ENCODE results near the gene OPRD1. TPM values are rescaled to one million over a fixed set of nuclear protein-coding genes. Genes with fewer than 3 reads are reported as not detected.
A peak's percentile ranks its signal among the peaks of the same experiment; 100 is the strongest.

Gene OPRD1
- total RNA-seq, 1 donor: not detected

DNA sequence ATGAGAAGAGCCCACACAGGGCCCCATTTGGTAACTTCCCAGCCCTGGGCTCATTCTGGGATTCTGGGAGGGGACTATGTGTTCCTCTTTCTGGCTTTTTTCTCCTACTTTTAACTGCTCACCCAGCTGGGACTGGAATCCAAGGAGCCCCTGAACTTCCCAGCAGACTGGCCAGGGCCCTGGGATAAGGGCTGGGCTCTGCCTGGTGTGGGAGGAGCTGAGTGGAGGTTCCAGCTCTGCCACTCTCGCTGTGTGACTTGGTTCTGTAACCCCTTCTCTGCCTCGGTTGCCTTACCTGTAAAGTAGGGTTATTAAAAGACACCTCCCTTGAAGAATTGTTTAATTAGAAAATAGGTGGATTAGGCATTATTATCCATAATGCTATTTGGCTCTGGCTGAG is 82.8 kb downstream of the OPRD1 start:
- Histone ChIP-seq H3K27me3 (ENCODE audit: insufficient read depth, low read length) (no peaks in the 10 kb centered on the region), H3K9me3 (ENCODE audit: low read depth, low read length) (no peaks in the 10 kb centered on the region), H3K4me3 (ENCODE audit: low read length) (no peak overlapping the region), H3K4me1 (ENCODE audit: insufficient read depth, low read length) (peaks cover 23% of the 10 kb centered on the region)

DNA sequence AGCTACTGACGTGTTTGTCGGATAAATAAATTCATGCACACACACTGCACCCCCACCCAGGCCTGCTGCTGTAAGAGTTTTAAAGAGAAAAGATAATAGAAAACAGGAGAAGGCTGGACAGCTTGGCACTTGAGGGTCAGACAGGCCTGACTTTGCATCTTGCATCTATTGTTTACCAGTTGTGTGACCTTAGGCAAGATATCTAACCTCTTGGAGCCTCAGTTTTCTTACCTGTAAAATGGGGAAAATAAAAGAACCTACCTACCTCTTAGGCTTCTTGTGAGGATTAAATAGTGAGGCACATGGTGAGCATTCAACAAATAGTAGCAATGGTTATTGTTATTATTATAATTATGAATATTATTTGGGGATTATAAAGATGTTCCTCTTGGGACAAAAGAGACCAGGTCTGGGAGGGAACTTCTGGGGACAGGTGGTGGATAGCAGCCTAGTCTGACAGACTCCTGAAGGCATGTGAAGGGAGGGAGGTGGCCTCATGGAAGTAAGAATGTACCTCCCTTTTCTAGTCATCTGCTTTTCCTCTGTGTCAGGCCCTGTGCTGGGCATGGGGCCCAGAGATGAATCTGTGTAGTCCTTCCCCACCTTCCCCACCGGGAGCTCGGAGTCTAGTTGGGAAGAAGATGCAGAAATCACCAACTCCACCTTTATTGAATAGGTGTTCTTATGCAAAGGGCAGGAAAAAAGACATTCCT is 84.1 kb downstream of the OPRD1 start:
- H3K27me3 ChIP-seq (ENCODE audit: insufficient read depth, low read length): no peaks in the 10 kb centered on the region
- peaks cover 23% of the 10 kb centered on the region for H3K4me1 ChIP-seq (ENCODE audit: insufficient read depth, low read length)
- H3K4me3 ChIP-seq (ENCODE audit: low read length): no peak overlapping the region
- no peaks in the 10 kb centered on the region for H3K9me3 ChIP-seq (ENCODE audit: low read depth, low read length)

DNA sequence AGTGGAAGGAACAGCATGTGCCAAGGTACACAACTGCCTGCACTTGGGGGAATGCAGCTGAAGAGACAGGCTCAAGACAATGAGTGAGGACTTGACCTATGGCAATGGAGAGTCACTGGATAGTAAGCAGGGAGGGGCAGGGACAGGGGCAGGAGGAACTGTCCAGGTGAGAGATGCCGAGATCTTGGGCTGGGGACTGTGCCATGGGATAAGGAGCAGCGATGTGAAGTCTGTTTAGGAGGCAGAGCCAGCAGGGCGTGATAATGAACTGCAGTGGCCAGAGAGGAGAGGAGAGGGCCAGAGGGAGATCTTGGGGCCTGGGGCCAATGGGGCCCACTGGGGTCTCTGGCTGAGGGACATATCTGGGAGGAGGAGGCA is 84.6 kb downstream of the OPRD1 start:
- H3K4me1 ChIP-seq (ENCODE audit: insufficient read depth, low read length): peaks cover 23% of the 10 kb centered on the region
- H3K9me3 ChIP-seq (ENCODE audit: low read depth, low read length): no peaks in the 10 kb centered on the region
- H3K27me3 ChIP-seq (ENCODE audit: insufficient read depth, low read length): no peaks in the 10 kb centered on the region
- no peak overlapping the region for H3K4me3 ChIP-seq (ENCODE audit: low read length)

- Histone ChIP-seq H3K27me3 (ENCODE audit: insufficient read depth, low read length) (no peaks in the 10 kb centered on the region), H3K9me3 (ENCODE audit: low read depth, low read length) (no peaks in the 10 kb centered on the region), H3K4me3 (ENCODE audit: low read length) (no peak overlapping the region), H3K4me1 (ENCODE audit: insufficient read depth, low read length) (peaks cover 23% of the 10 kb centered on the region)
Measured at GRCh38 chr1:28897789-28898188, 85.8 kb downstream of the OPRD1 start.

DNA sequence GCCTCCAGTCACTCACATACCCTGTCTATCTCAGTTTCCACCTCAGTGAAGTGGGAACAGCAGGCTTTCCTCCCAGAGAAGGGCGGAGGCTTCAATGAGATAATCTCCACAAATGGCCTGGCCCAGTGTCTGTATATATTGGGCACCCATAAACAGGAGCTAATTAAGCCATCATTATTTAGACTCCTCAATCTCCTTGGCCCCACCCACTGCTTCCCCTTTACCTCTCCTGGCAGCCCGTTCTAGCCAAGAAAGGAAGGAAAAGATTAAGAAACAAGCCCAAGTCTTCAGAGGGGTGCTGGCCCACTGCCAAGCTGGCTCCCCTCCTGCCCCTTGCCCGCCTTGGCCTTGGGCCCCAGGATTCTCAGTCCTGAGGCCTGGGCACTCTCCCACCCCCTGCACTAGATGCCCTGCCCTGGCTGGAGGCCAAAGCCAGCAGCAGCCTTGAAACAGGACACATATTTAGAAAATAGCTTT is 86.5 kb downstream of the OPRD1 start:
- no peaks in the 10 kb centered on the region for H3K9me3 ChIP-seq (ENCODE audit: low read depth, low read length)
- peaks cover 23% of the 10 kb centered on the region for H3K4me1 ChIP-seq (ENCODE audit: insufficient read depth, low read length)
- no peak overlapping the region for H3K4me3 ChIP-seq (ENCODE audit: low read length)
- H3K27me3 ChIP-seq (ENCODE audit: insufficient read depth, low read length): no peaks in the 10 kb centered on the region

DNA sequence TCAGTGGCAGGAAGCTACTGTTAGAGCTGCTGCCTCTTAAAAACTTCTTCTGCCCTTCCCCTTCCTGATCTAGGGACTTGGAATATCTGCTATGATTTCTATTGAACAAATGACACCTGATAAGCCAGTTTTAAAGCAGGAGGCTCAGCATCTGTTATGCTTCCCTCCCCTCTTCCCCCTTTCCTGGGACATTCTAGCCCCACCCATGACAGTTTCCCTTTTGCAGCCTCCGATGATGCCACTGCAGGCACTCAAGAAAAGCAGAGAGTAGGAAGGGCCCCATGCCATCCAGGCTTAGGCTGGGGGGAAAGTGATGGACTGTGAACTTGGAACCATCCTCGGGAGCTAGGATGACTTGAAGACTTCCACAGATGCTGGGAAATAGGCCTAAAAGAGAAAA is 87.3 kb downstream of the OPRD1 start:
- H3K9me3 ChIP-seq (ENCODE audit: low read depth, low read length): no peaks in the 10 kb centered on the region
- H3K27me3 ChIP-seq (ENCODE audit: insufficient read depth, low read length): no peaks in the 10 kb centered on the region
- H3K4me1 ChIP-seq (ENCODE audit: insufficient read depth, low read length): peaks cover 23% of the 10 kb centered on the region
- no peak overlapping the region for H3K4me3 ChIP-seq (ENCODE audit: low read length)

DNA sequence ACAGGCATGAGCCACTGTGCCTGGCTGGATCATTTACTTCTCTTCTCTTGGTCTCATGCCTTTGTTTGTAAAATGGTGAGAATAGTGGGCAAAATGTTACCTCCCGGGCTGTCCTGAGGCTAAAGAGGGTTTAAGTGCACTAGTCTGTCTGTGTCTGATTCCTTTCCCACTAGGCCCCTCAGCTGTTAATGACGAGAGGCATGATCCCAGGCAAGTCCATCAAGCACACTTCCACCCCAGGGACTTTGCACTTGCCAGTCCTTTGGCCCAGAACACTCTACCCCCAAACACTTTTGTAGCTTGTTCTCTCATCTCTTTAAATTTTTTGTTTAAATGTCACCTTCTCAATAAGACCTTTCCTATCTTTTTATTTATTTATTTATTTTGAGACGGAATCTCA is 88.6 kb downstream of the OPRD1 start:
- no peaks in the 10 kb centered on the region for H3K27me3 ChIP-seq (ENCODE audit: insufficient read depth, low read length)
- H3K9me3 ChIP-seq (ENCODE audit: low read depth, low read length): no peaks in the 10 kb centered on the region

DNA sequence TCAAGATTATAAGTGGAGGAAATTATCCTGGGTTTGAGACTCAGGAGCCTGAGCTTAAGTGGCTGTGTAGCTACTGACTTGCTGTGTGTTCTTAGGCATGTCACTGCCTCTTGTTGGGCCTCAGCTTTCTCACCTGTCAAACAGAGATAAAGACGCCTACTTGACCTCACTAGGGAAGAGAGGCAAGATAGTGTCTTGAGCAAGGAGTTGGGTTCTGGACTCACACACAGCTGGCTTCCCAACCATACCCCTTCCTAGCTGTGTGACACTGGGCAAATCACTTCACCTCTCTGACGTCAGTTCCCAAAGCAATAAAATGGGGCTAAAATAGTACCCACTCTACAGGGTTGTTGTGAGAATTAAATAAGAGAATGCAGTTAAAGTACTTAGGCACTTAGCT is 90.8 kb downstream of the OPRD1 start:
- Histone ChIP-seq H3K9me3 (ENCODE audit: low read depth, low read length) (no peaks in the 10 kb centered on the region), H3K27me3 (ENCODE audit: insufficient read depth, low read length) (no peaks in the 10 kb centered on the region), H3K4me1 (ENCODE audit: insufficient read depth, low read length) (peaks cover 21% of the 10 kb centered on the region), H3K4me3 (ENCODE audit: low read length) (no peak overlapping the region)

More for the DNA sequence above, 88.6 kb downstream of the OPRD1 start:
- H3K4me1 ChIP-seq (ENCODE audit: insufficient read depth, low read length): peaks cover 23% of the 10 kb centered on the region
- no peak overlapping the region for H3K4me3 ChIP-seq (ENCODE audit: low read length)

DNA sequence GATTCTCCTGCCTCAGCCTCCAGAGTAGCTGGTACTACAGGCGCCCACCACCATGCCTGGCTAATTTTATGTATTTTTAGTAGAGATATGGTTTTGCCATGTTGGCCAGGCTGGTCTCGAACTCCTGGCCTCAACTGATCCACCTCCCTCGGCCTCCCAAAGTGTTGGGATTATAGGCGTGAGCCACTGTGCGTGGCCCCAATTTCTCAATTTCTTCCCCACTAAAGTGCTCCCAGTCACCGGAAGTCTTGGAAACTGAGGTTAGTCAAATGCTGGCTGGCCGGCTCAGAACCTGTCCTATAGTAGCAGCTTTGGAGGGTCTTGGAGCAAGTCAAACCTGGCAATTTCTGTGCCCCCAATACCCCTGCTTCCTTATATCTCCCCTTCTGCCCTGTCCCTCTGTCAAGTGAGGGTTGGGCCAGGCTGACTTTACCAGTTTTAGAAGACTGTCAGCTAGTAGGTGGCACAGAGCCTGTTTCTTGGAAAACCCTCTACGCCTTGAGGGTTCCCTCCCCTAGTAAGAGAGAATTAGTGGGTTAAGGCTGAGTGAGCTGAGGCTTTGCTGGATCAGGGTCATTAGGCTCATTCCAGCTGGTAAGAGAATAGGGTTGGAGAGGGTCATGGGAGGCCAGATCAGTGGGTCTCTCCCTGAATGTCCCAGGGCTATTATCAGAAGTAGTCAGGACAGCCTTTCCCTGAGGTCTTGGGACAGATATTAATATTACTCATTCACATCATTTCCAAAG is 94.1 kb downstream of the OPRD1 start:
- Histone ChIP-seq H3K4me3 (ENCODE audit: low read length) (no peak overlapping the region), H3K9me3 (ENCODE audit: low read depth, low read length) (no peaks in the 10 kb centered on the region), H3K4me1 (ENCODE audit: insufficient read depth, low read length) (no peaks in the 10 kb centered on the region), H3K27me3 (ENCODE audit: insufficient read depth, low read length) (no peaks in the 10 kb centered on the region)

DNA sequence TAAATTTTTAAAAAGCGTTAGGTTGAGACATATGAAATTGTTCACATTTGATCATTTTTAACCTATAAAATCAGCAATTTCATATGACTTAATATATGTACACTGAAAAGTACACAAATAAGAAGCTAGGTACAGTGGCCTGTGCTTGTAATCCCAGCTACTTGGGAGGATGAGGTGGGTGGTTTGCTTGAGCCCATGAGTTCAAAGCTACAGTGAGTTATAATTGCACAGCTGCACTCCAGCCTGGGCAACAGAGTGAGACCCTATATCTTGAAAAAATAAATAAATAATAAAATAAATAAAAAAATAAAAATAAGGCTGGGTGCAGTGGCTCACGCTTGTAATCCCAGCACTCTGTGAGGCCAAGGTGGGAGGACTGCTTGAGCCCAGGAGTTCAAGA is 97.2 kb downstream of the OPRD1 start:
- H3K4me1 ChIP-seq (ENCODE audit: insufficient read depth, low read length): peaks cover 9% of the 10 kb centered on the region
- H3K9me3 ChIP-seq (ENCODE audit: low read depth, low read length): no peaks in the 10 kb centered on the region
- H3K27me3 ChIP-seq (ENCODE audit: insufficient read depth, low read length): no peaks in the 10 kb centered on the region
- H3K4me3 ChIP-seq (ENCODE audit: low read length): no peak overlapping the region

DNA sequence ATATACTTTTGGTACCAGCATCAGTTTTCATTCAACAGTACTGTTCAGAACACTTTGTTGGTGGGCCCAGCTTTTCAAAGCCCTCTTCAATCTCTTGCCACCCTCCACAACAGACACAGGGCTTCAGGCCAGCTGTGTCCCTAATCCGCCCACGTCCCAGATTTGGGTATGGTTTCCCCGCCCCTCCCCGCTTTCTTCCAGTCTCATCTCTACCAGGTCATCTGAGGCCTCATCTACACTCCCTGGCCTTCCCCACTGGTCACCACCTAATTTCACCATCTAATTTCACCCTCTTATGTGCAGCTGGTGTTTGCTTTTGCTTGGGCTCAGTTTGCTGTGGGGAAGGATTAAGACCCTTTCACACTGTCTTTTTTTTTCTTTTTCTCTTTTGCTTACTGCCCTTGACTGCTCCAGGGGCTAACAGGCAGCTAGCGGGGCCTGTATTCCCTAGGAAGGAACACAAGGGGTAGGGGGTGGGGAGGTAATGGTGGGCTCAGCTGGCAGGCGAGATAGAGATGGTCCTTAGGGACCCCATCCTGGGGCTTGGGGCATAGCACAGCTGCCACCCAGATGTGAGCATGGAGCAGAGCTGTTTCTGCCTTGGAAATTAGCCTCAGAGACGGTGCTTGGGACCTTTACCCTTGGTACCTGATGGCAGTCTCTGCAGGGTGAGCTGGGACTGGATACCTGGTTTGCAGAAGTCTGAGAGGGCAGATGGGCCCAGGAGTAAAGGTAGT is 98.6 kb downstream of the OPRD1 start:
- H3K4me1 ChIP-seq (ENCODE audit: insufficient read depth, low read length): peaks cover 15% of the 10 kb centered on the region

GRCh38 chr1:28913786-28914227 is 101.8 kb downstream of the OPRD1 start:
- H3K9me3 ChIP-seq (ENCODE audit: low read depth, low read length): no peaks in the 10 kb centered on the region
- peaks cover 39% of the 10 kb centered on the region for H3K4me1 ChIP-seq (ENCODE audit: insufficient read depth, low read length)
- H3K4me3 ChIP-seq (ENCODE audit: low read length): peak overlapping the region; percentile 78
- no peaks in the 10 kb centered on the region for H3K27me3 ChIP-seq (ENCODE audit: insufficient read depth, low read length)

More for the DNA sequence above, 98.6 kb downstream of the OPRD1 start:
- H3K4me3 ChIP-seq (ENCODE audit: low read length): no peak overlapping the region
- H3K9me3 ChIP-seq (ENCODE audit: low read depth, low read length): no peaks in the 10 kb centered on the region
- no peaks in the 10 kb centered on the region for H3K27me3 ChIP-seq (ENCODE audit: insufficient read depth, low read length)

DNA sequence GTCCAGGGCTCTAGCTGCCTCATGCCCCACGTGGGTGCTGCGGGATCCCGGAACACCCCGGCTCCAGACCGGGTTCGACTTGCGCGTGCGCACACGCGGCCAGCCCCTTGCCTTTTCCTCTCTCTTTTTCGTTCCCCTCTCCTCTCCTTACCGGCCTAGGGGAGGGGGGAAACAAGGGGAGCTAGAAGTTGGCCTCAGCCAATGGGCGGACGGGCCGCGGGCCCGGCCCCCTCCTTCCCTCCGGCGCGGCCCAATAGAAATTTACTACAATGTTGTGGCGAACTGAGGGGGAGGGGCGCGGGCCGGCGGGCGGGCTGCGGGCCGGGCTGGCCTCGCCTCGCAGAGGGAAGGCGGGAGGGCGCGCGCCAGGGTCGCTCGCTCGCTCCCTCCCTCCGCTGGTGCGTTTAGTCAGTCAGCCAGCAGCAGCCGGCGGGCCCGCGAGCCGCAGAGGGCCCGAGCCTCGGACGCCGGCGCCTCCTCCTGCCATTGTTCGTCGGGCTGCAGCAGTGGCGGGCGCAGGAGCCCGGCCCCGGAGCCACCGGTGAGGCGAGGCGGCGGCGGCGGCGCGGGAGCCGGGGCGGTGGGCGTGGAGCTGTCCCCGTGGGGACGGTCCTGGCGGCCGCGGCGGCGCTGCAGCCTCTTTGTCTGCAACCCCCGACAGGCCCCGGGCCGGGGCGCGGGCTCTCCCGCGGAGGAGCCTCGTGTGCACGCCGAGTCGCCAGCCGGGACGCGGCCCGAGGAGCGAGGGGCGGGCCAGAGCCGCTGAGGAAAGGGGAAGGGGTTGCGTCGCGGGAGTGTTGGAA is 102.5 kb downstream of the OPRD1 start, which contains the start of gene EPB41:
TSS of gene EPB41 (plus strand) at position 342 of the 803 bp plus-strand sequence. CDS start 72,869 bp downstream, outside the sequence.
- H3K27me3 ChIP-seq (ENCODE audit: insufficient read depth, low read length): no peaks in the 10 kb centered on the region
- no peaks in the 10 kb centered on the region for H3K9me3 ChIP-seq (ENCODE audit: low read depth, low read length)
- peaks cover 41% of the 10 kb centered on the region for H3K4me1 ChIP-seq (ENCODE audit: insufficient read depth, low read length)
- H3K4me3 ChIP-seq (ENCODE audit: low read length): peak within 1 kb of the TSS; percentile 78

- Histone ChIP-seq H3K27me3 (ENCODE audit: insufficient read depth, low read length) (no peaks in the 10 kb centered on the region), H3K4me3 (ENCODE audit: low read length) (peak overlapping the region; percentile 78), H3K4me1 (ENCODE audit: insufficient read depth, low read length) (peaks cover 42% of the 10 kb centered on the region), H3K9me3 (ENCODE audit: low read depth, low read length) (no peaks in the 10 kb centered on the region)
Measured at GRCh38 chr1:28915031-28915895, 103.3 kb downstream of the OPRD1 start.

Data from mononuclear cell (primary cell).